GM18867 (cell line): Measurements from ENCODE around the gene SULT1C2.
"Not testable (repeated sequence)": the region's sequence is repeated elsewhere in the genome, so short reads cannot be mapped to it uniquely, and the experiment has no call there.

Experiments
- ATAC-seq: cut with Tn5 transposase; IDR thresholded peaks from one replicate; pipeline ENCODE4 v1.9.1; 2021; ENCODE audit warnings: mild to moderate bottlenecking, moderate library complexity; ENCODE audit not compliant: unreplicated experiment

Gene SULT1C2

DNA sequence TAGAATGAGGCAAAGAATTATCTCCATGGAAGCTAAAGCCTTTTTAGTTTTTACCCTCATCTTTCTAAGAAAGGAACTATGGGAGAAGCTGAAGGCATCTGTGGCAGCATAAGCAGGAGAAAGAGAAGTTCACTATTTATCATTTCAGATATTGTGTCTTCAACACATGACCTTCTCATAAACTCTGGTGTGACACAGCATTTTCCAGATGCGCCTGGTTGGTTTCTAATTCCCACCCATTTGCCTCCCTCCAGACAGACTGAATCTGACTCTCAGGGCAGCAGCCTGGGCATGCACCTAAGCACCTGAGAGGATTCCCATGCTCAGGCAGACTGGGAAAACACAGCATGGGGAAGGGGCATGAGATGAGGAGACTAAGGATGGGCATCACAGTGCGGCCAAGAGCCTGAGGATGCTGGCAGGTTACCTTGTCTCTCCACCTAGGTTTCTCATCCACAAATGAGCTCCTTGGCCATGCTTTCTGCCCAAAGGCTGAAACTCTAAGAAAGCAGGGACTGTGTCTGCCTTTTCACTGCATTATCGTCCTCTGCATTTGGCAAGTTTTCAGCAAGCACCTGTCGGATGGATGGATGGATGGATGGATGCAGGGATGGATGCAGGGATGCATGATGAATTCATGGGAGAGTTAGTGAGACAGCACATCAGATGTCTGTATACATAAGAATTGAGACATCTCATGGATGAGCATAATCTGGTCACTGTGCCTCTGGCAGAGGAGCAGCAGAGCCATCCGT lies 60.3 kb downstream of the SULT1C2 start:
- no peak for ATAC-seq

GRCh38 chr2:108349571-108349928 lies 60.9 kb downstream of the SULT1C2 start:
- no peak for ATAC-seq

GRCh38 chr2:108351889-108352288 lies 63.2 kb downstream of the SULT1C2 start:
- ATAC-seq = no peak

GRCh38 chr2:108354136-108354535 lies 65.4 kb downstream of the SULT1C2 start:
- no peak for ATAC-seq

GRCh38 chr2:108355906-108356734 lies 67.4 kb downstream of the SULT1C2 start:
- no peak for ATAC-seq

- not testable (repeated sequence) for ATAC-seq
Observed at GRCh38 chr2:108359336-108359735, 70.6 kb downstream of the SULT1C2 start.
